Activated naive CD4-positive, alpha-beta T cell (primary cell): Measurements from ENCODE around the gene ANKFN1.

Source experiments
- DNase-seq, 4 experiments: peaks; one replicate each; lab custom pipeline; 2025; lab: John Stamatoyannopoulos, UW

ANKFN1 gene

GRCh38 chr17:56142781-56143180, 10.5 kb upstream of the ANKFN1 start:
- no peak for DNase-seq

- no peak for DNase-seq
Observed at GRCh38 chr17:56144223-56144622, 9.1 kb upstream of the ANKFN1 start.

GRCh38 chr17:56146534-56146933, 6.7 kb upstream of the ANKFN1 start:
- DNase-seq: no peak

GRCh38 chr17:56148333-56148732, 4.9 kb upstream of the ANKFN1 start:
- no peak for DNase-seq

- DNase-seq: no peak
Observed at GRCh38 chr17:56149266-56150036, 3.8 kb upstream of the ANKFN1 start.

- DNase-seq: no peak
Observed at GRCh38 chr17:56150649-56151048, 2.6 kb upstream of the ANKFN1 start.

- DNase-seq: no peak
Observed at GRCh38 chr17:56157845-56158244, 4.6 kb downstream of the ANKFN1 start.

GRCh38 chr17:56158344-56158743, 5.1 kb downstream of the ANKFN1 start:
- DNase-seq: no peak

GRCh38 chr17:56158915-56159825, 5.9 kb downstream of the ANKFN1 start:
- DNase-seq: no peak

GRCh38 chr17:56159826-56160380, 6.6 kb downstream of the ANKFN1 start:
- no peak for DNase-seq

GRCh38 chr17:56160422-56160821, 7.1 kb downstream of the ANKFN1 start:
- DNase-seq: no peak

- DNase-seq: no peak
Observed at GRCh38 chr17:56165072-56165641, 11.9 kb downstream of the ANKFN1 start.

- DNase-seq: no peak
Observed at GRCh38 chr17:56167491-56167890, 14.2 kb downstream of the ANKFN1 start.

- no peak for DNase-seq
Observed at GRCh38 chr17:56169621-56170020, 16.3 kb downstream of the ANKFN1 start.

- DNase-seq: no peak
Observed at GRCh38 chr17:56171186-56171959, 18.1 kb downstream of the ANKFN1 start.

GRCh38 chr17:56172517-56172982, 19.3 kb downstream of the ANKFN1 start:
- DNase-seq: no peak

- DNase-seq: no peak
Observed at GRCh38 chr17:56173026-56173425, 19.8 kb downstream of the ANKFN1 start.

GRCh38 chr17:56173958-56174835, 20.9 kb downstream of the ANKFN1 start:
- no peak for DNase-seq

- no peak for DNase-seq
Observed at GRCh38 chr17:56175299-56175955, 22.2 kb downstream of the ANKFN1 start.

GRCh38 chr17:56176091-56176490, 22.8 kb downstream of the ANKFN1 start:
- no peak for DNase-seq
